Measurements from ENCODE around the gene FAM187B. TPM values are rescaled to one million over a fixed set of nuclear protein-coding genes. Genes with fewer than 3 reads are reported as not detected.

The FAM187B gene
- total RNA-seq, 1 donor from 2014 or later: not detected

DNA sequence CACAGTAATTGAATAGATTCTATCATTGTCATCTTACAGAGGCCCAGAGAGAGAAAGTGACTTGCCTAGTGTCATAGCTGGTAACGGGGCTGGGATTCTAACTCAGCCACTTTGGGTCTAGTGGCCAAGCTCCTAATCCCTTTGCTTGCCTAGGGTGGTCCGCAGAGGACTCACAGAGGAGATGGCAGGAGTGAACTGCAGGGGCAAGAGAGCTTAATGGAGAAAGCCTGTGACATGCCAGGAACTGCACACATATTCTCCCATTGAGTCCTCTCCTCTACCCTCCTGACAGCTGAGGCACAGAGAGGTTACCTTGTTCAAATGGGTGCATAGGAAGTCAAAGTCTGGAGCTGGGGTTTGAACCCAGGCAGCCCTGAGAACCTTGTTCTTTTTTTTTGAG is 22.9 kb upstream of the FAM187B start:
- H3K4me3 ChIP-seq (ENCODE audit: low read depth, low read length): no peak overlapping the region
- TF ChIP-seq, protein P1, sequence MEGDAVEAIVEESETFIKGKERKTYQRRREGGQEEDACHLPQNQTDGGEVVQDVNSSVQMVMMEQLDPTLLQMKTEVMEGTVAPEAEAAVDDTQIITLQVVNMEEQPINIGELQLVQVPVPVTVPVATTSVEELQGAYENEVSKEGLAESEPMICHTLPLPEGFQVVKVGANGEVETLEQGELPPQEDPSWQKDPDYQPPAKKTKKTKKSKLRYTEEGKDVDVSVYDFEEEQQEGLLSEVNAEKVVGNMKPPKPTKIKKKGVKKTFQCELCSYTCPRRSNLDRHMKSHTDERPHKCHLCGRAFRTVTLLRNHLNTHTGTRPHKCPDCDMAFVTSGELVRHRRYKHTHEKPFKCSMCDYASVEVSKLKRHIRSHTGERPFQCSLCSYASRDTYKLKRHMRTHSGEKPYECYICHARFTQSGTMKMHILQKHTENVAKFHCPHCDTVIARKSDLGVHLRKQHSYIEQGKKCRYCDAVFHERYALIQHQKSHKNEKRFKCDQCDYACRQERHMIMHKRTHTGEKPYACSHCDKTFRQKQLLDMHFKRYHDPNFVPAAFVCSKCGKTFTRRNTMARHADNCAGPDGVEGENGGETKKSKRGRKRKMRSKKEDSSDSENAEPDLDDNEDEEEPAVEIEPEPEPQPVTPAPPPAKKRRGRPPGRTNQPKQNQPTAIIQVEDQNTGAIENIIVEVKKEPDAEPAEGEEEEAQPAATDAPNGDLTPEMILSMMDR (conservative IDR thresholded peaks at IDR 0.05; ENCODE audit: low read depth, low read length): no peak
- DNase-seq (ENCODE audit: low read depth): no peak

DNA sequence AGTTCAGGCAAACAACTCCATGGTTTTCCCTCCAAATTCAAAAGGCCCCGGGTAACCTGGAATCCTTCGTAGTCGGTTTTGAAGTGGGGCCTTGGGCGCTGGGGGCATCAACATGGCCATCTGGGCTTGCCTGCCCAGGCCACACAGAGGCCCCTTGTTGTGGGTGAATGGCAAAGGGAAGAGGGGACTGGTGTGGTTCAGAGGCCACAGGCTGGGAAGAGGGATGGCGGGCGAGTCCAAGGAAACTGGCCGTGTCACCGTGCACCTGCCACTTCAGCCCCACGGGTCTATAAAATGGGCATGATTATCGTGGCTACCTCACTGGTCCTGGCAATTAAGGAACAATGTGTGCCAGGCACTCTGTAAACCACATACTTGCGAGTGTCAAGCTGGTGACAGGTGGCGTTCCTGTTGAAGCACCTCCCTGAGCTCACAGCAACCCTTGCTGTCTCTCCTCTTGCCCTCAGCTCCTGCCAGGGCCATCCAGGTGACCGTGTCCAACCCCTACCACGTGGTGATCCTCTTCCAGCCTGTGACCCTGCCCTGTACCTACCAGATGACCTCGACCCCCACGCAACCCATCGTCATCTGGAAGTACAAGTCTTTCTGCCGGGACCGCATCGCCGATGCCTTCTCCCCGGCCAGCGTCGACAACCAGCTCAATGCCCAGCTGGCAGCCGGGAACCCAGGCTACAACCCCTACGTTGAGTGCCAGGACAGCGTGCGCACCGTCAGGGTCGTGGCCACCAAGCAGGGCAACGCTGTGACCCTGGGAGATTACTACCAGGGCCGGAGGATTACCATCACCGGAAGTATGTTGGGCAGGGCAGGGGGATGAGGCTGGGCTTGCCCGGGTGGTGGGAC is 21.5 kb upstream of the FAM187B start:
- DNase-seq (ENCODE audit: low read depth): no peak
- H3K4me3 ChIP-seq (ENCODE audit: low read depth, low read length): peak overlapping the region; percentile 91
- TF ChIP-seq, protein P1 (conservative IDR thresholded peaks at IDR 0.05; ENCODE audit: low read depth, low read length): no peak

DNA sequence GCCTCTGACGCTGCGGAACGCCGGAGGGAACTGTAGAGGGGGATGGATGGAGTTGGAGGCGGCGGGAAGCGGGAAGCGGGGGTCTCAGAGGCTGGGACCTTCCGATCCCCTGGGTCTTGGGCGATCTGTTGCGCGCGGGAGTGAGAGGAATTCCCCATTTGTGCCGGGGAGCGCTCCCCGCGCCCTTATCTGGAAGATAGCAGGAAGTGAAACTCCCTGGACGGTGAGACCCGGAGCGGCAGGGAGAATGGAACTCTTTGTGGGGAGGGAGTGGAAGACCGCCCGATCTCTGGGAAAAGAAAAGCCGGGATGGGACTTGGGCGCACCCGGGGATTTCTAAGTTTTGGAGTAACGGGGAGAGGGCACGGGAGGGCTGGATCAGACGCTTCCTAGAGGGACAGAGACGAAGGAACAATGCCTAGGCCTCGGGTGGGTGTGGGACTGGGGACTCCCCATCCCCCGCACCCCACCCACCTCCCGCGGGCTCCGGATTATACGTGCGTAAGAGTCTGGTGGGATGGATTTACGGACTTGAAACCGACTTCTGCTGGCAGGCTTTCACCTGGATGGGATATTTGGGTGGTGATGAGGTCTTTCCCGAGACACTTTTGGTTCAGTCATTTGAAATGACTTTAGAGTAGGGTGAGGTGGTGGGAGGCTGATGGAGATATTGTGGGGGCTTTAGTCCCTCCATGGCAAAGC is 20.8 kb upstream of the FAM187B start:
- DNase-seq (ENCODE audit: low read depth): no peak
- peak overlapping the region; percentile 91 for H3K4me3 ChIP-seq (ENCODE audit: low read depth, low read length)

DNA sequence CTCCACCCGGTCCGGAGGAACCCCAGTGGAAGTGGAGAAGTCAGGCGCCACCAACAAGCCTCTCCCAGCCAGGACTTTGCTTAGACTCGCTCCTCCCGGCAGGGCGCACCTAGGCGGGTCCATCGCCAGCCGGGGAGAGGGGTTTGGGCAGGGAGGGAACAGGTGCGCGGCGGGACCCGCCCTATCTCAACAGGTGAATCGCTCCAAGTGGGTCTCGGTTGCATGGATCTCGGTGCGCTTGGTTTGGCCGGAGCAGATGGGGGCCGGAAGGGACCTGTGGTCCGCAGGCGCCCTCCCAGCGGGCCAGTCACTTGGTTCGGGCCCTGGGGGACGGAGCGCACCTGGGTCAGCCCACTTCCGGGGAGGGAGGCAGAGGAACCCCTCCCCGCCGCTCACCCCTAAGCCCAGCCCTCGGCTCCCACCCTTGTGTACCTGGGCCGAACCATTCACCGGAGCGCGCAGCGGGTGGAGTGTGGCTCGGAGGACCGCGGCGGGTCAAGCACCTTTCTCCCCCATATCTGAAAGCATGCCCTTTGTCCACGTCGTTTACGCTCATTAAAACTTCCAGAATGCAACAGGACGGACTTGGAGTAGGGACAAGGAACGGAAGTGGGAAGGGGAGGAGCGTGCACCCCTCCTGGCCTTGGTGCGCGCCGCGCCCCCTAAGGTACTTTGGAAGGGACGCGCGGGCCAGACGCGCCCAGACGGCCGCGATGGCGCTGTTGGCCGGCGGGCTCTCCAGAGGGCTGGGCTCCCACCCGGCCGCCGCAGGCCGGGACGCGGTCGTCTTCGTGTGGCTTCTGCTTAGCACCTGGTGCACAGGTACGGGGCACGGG is 20.0 kb upstream of the FAM187B start, which contains the start of gene LSR:
TSS of gene LSR (plus strand) at position 693 of the 836 bp plus-strand sequence. CDS start at position 714, 21 bp downstream.
- TF ChIP-seq, protein P1 (conservative IDR thresholded peaks at IDR 0.05; ENCODE audit: low read depth, low read length): no peak
- peak within 1 kb of the TSS; percentile 91 for H3K4me3 ChIP-seq (ENCODE audit: low read depth, low read length)
- peak; percentile 54 for DNase-seq (ENCODE audit: low read depth)

More for the DNA sequence above, 20.8 kb upstream of the FAM187B start:
- TF ChIP-seq, protein P1 (conservative IDR thresholded peaks at IDR 0.05; ENCODE audit: low read depth, low read length): no peak

DNA sequence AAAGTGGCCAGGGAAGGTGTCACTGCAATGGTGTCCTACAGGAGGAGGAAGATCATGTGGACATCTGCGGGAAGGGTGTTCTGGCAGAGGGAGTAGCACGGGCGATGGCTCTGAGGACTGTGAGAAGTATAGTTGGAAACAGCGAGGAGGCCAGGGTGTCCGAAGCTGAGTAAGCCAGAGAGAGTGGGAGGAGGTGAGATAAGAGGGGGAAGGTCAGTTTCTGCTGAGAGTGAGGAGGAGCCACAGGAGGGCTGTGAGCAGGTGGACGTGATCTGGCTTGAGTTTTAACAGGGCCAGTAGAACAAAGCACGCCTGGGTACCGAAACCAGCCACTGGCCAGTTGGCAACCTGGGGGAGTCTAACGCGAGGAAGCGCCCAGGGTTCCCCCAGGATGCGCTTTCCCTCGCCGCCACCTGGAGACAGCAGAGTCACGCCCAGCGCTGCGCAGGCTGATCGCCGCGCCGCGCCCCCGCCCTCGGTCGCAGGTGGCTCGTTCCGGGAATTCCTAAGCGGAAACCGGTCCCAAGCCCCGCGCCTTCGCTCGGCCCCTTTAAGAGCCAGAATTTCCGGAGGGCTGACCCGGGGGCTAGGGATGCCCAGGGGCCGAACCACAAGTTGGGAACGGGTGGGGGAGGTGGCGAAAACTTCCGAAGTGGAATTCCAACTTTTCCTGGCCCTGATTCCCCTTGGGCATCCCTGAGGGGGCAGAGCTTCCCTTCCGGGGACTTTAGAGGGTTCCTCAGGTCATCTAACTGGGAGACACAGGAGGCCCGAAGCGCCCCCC is 19.2 kb upstream of the FAM187B start:
- TF ChIP-seq, protein P1 (conservative IDR thresholded peaks at IDR 0.05; ENCODE audit: low read depth, low read length): peak; percentile 44
- H3K4me3 ChIP-seq (ENCODE audit: low read depth, low read length): peak overlapping the region; percentile 91
- peak; percentile 57 for DNase-seq (ENCODE audit: low read depth)

All from epithelial cell of proximal tubule (primary cell).